Activated CD4-positive, alpha-beta T cell treated with anti-CD3 and anti-CD28 coated beads, Interleukin-2, amount 50 U/mL, for 1 hour (primary cell): ENCODE results near the gene PDE1C.

Source experiments
- DNase-seq: peaks from one replicate; pipeline ENCODE4 v3.0.0-alpha.2; 2020

PDE1C gene

GRCh38 chr7:31825576-31825975, 244.6 kb downstream of the PDE1C start:
- no peak for DNase-seq

- no peak for DNase-seq
Observed at GRCh38 chr7:31819031-31819430, 251.2 kb downstream of the PDE1C start.

GRCh38 chr7:31816810-31817209, 253.4 kb downstream of the PDE1C start:
- no peak for DNase-seq

GRCh38 chr7:31815796-31816195, 254.4 kb downstream of the PDE1C start:
- DNase-seq = no peak

- DNase-seq = no peak
Observed at GRCh38 chr7:31814187-31814586, 256.0 kb downstream of the PDE1C start.

- no peak for DNase-seq
Observed at GRCh38 chr7:31811650-31812461, 258.4 kb downstream of the PDE1C start.

- no peak for DNase-seq
Observed at GRCh38 chr7:31805209-31805818, 264.9 kb downstream of the PDE1C start.

- DNase-seq = no peak
Observed at GRCh38 chr7:31796375-31796774, 273.8 kb downstream of the PDE1C start.

- DNase-seq = no peak
Observed at GRCh38 chr7:31794851-31795344, 275.3 kb downstream of the PDE1C start.

GRCh38 chr7:31791881-31792280, 278.3 kb downstream of the PDE1C start:
- DNase-seq = no peak

GRCh38 chr7:31788883-31789680, 281.1 kb downstream of the PDE1C start:
- no peak for DNase-seq

GRCh38 chr7:31788445-31788844, 281.8 kb downstream of the PDE1C start:
- DNase-seq = no peak

- no peak for DNase-seq
Observed at GRCh38 chr7:31786326-31786725, 283.9 kb downstream of the PDE1C start.

GRCh38 chr7:31785101-31785500, 285.1 kb downstream of the PDE1C start:
- no peak for DNase-seq

GRCh38 chr7:31783221-31783620, 287.0 kb downstream of the PDE1C start:
- DNase-seq = no peak

- no peak for DNase-seq
Observed at GRCh38 chr7:31782411-31782991, 287.7 kb downstream of the PDE1C start.

- no peak for DNase-seq
Observed at GRCh38 chr7:31778296-31778695, 291.9 kb downstream of the PDE1C start.

- no peak for DNase-seq
Observed at GRCh38 chr7:31776616-31777015, 293.6 kb downstream of the PDE1C start.

GRCh38 chr7:31775556-31775955, 294.7 kb downstream of the PDE1C start:
- DNase-seq = no peak

- no peak for DNase-seq
Observed at GRCh38 chr7:31772211-31772610, 298.0 kb downstream of the PDE1C start.

GRCh38 chr7:31767686-31768358, 302.4 kb downstream of the PDE1C start:
- DNase-seq = no peak

- no peak for DNase-seq
Observed at GRCh38 chr7:31764462-31764861, 305.7 kb downstream of the PDE1C start.

GRCh38 chr7:31763548-31763947, 306.7 kb downstream of the PDE1C start:
- DNase-seq = no peak
